ENCODE data around the gene WASHC2A.
"Not testable (repeated sequence)": the region's sequence is repeated elsewhere in the genome, so short reads cannot be mapped to it uniquely, and the experiment has no call there.

The WASHC2A gene

GRCh38 chr10:50067546-50068351 lies at the start of gene WASHC2A (continued):
- TF ChIP-seq ZBTB10 (tag by site-specific recombination; IDR thresholded peaks at IDR 0.05), result peak; percentile 85; the same call in 1 of the 2 replicates
- TF ChIP-seq YY2 (tag by site-specific recombination; IDR thresholded peaks at IDR 0.05), result peak; percentile 86
- peak; percentile 70; the same call in 1 of the 2 replicates for TF ChIP-seq HIC1 (tag by site-specific recombination; IDR thresholded peaks at IDR 0.05)
- peak; percentile 71 for TF ChIP-seq ZNF692 (tag by site-specific recombination; IDR thresholded peaks at IDR 0.05)
- peak; percentile 84 for TF ChIP-seq YY1 (tag by site-specific recombination; IDR thresholded peaks at IDR 0.05)
- TF ChIP-seq TSHZ1 (tag by site-specific recombination; IDR thresholded peaks at IDR 0.05; ENCODE audit: borderline replicate concordance), result peak; percentile 48; the same call in 1 of the 2 replicates
- TF ChIP-seq ZNF449 (tag by site-specific recombination; IDR thresholded peaks at IDR 0.05), result peak; percentile 60
- peak; percentile 84 for TF ChIP-seq SP7 (tag by site-specific recombination; IDR thresholded peaks at IDR 0.05)
- TF ChIP-seq ZNF324 (tag by site-specific recombination; IDR thresholded peaks at IDR 0.05), result peak; percentile 92
- TF ChIP-seq KLF9 (tag by site-specific recombination; IDR thresholded peaks at IDR 0.05; ENCODE audit: low read depth), result peak; percentile 98
- TF ChIP-seq PATZ1 (tag by site-specific recombination; IDR thresholded peaks at IDR 0.05), result peak; percentile 54
- TF ChIP-seq GLIS1 (tag by site-specific recombination; IDR thresholded peaks at IDR 0.05), result peak; percentile 39; the same call in 1 of the 2 replicates
- TF ChIP-seq PRDM4 (tag by site-specific recombination; IDR thresholded peaks at IDR 0.05), result peak; percentile 60; the same call in 1 of the 2 replicates
- TF ChIP-seq ZNF660 (tag by site-specific recombination; IDR thresholded peaks at IDR 0.05), result 0 out of 2 replicates have a peak, but pooled peaks have one; percentile 29
- TF ChIP-seq ZNF2 (tag by site-specific recombination; IDR thresholded peaks at IDR 0.05), result peak; percentile 89; the same call in 1 of the 2 replicates
- peak; percentile 72 for TF ChIP-seq ZSCAN23 (tag by site-specific recombination; IDR thresholded peaks at IDR 0.05)
- peak; percentile 34; the same call in 1 of the 2 replicates for TF ChIP-seq GLIS2 (tag by site-specific recombination; IDR thresholded peaks at IDR 0.05)

GRCh38 chr10:50019279-50019678 lies 48.5 kb upstream of the WASHC2A start:
- CTCF ChIA-PET; POLR2A ChIA-PET; H3K36me3 ChIP-seq (ENCODE audit: control insufficient read depth in 2 of 2, insufficient read depth in 1 of 2, low read length in 2 of 2); H3K4me1 ChIP-seq (ENCODE audit: control insufficient read depth, insufficient read depth, low read length); H3K9me3 ChIP-seq (ENCODE audit: control insufficient read depth, insufficient read depth, low read depth, low read length); H3K27ac ChIP-seq (ENCODE audit: extremely low read depth, low read depth, low read length); H3K4me3 ChIP-seq (ENCODE audit: low read depth, low read length): not testable (repeated sequence)
